ENCODE results near the gene HBA2. TPM values are rescaled to one million over a fixed set of nuclear protein-coding genes. Genes with fewer than 3 reads are reported as not detected.

The HBA2 gene
- total RNA-seq, 1 experiment from 2014 or later, result not detected

DNA sequence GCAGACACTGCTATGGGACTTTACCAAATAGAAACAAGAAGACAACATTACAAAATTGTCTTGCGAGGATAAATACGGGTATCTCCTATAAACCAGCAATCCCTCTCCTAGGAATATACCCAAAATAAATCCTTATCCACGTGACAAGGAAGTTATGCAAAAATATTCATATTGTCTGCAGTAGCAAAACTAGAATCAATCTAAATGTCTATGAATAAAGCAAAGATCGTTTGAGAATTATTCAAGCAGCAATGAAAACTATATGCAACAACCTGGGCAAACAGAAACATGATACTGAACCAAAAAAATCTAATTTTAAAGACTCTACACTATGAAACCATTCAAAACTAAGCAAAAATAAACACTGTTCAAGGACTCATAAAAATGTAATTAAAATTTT lies 47.3 kb downstream of the HBA2 start:
- Histone ChIP-seq H3K9me3 (replicated peaks) (no peaks in the 10 kb centered on the region), H3K4me1 (replicated peaks) (no peaks in the 10 kb centered on the region), H3K27me3 (replicated peaks) (no peaks in the 10 kb centered on the region), H3K36me3 (peaks cover 87% of the 10 kb centered on the region), H3K27ac (no peak overlapping the region), H3K4me3 (no peak overlapping the region)
- no peak for DNase-seq (ENCODE audit: low read depth in 1 of 2, low spot score in 2 of 2)

Other genes with a start within 250 kb of the HBA2 start
- gene POLR3K, start 119.3 kb upstream of the HBA2 start, total RNA-seq (2014; rRNA removed; shearing (Covaris generic)), result 10.1 and 20.8 TPM in 2 replicates
- 30.2 and 37.0 TPM in 2 replicates for gene SNRNP25, start 119.0 kb upstream of the HBA2 start, total RNA-seq (2014; rRNA removed; shearing (Covaris generic))
- 21.4 and 23.4 TPM in 2 replicates for gene RHBDF1, start 100.2 kb upstream of the HBA2 start, total RNA-seq (2014; rRNA removed; shearing (Covaris generic))
- gene MPG, start 94.7 kb upstream of the HBA2 start, total RNA-seq (2014; rRNA removed; shearing (Covaris generic)), result 102 and 173 TPM in 2 replicates
- 7.5 and 11.2 TPM in 2 replicates for gene NPRL3, start 34.2 kb upstream of the HBA2 start, total RNA-seq (2014; rRNA removed; shearing (Covaris generic))
- gene HBZ, start 20.2 kb upstream of the HBA2 start, total RNA-seq (2014; rRNA removed; shearing (Covaris generic)), result not detected in 2 replicates
- not detected in 2 replicates for gene HBM, start 6.9 kb upstream of the HBA2 start, total RNA-seq (2014; rRNA removed; shearing (Covaris generic))
- gene HBA1, start 3.8 kb downstream of the HBA2 start, total RNA-seq (2014; rRNA removed; shearing (Covaris generic)), result not detected in 2 replicates
- not detected in 2 replicates for gene HBQ1, start 7.6 kb downstream of the HBA2 start, total RNA-seq (2014; rRNA removed; shearing (Covaris generic))
- gene LUC7L, start 56.6 kb downstream of the HBA2 start, total RNA-seq (2014; rRNA removed; shearing (Covaris generic)), result 47.1 and 53.3 TPM in 2 replicates
- gene FAM234A, start 61.9 kb downstream of the HBA2 start, total RNA-seq (2014; rRNA removed; shearing (Covaris generic)), result 99.5 and 102 TPM in 2 replicates
- gene RGS11, start 103.1 kb downstream of the HBA2 start, total RNA-seq (2014; rRNA removed; shearing (Covaris generic)), result not detected in 2 replicates
- gene ARHGDIG, start 107.7 kb downstream of the HBA2 start, total RNA-seq (2014; rRNA removed; shearing (Covaris generic)), result not detected in 2 replicates
- not detected in 2 replicates for gene PDIA2, start 110.3 kb downstream of the HBA2 start, total RNA-seq (2014; rRNA removed; shearing (Covaris generic))
- 18.5 and 26.4 TPM in 2 replicates for gene AXIN1, start 179.8 kb downstream of the HBA2 start, total RNA-seq (2014; rRNA removed; shearing (Covaris generic))
- gene MRPL28, start 197.7 kb downstream of the HBA2 start, total RNA-seq (2014; rRNA removed; shearing (Covaris generic)), result 150 and 154 TPM in 2 replicates
- gene PGAP6, start 209.1 kb downstream of the HBA2 start, total RNA-seq (2014; rRNA removed; shearing (Covaris generic)), result 34.9 and 39.7 TPM in 2 replicates
- 62.7 and 82.9 TPM in 2 replicates for gene NME4, start 224.3 kb downstream of the HBA2 start, total RNA-seq (2014; rRNA removed; shearing (Covaris generic))
- gene DECR2, start 229.0 kb downstream of the HBA2 start, total RNA-seq (2014; rRNA removed; shearing (Covaris generic)), result 0.69 and 5.8 TPM in 2 replicates

All from SJSA1 (cell line).